Stimulated activated naive CD8-positive, alpha-beta T cell treated with anti-CD3 and anti-CD28 coated beads, Interleukin-15, Interleukin-2, amounts not matched to agents 100 U/mL and 50 U/mL, for 24 hours (primary cell): ENCODE data around the gene NAA60.
"Not testable (repeated sequence)": the region's sequence is repeated elsewhere in the genome, so short reads cannot be mapped to it uniquely, and the experiment has no call there.

Experiments
- ATAC-seq: fragments of 150-1000 bp; cut with Tn5 transposase; one replicate; pipeline ENCODE4 v1.10.0; 2021
- DNase-seq: peaks from one replicate; pipeline ENCODE4 v3.0.0; 2021

Gene NAA60

GRCh38 chr16:3511286-3512180, 68.1 kb downstream of the NAA60 start:
- no peak for ATAC-seq
- no peak for DNase-seq

- ATAC-seq (peak; percentile 42), DNase-seq (no peak)
Measured at GRCh38 chr16:3513892-3514583, 70.6 kb downstream of the NAA60 start.

- DNase-seq (no peak), ATAC-seq (no peak)
Measured at GRCh38 chr16:3514621-3515020, 71.1 kb downstream of the NAA60 start.

GRCh38 chr16:3515897-3516296, 72.4 kb downstream of the NAA60 start:
- ATAC-seq, result no peak
- no peak for DNase-seq

GRCh38 chr16:3518292-3518985, 75.0 kb downstream of the NAA60 start:
- ATAC-seq, result no peak
- DNase-seq, result no peak

- DNase-seq (no peak), ATAC-seq (no peak)
Measured at GRCh38 chr16:3518986-3519348, 75.5 kb downstream of the NAA60 start.

GRCh38 chr16:3519581-3519980, 76.1 kb downstream of the NAA60 start:
- ATAC-seq (no peak), DNase-seq (no peak)

- ATAC-seq (no peak), DNase-seq (no peak)
Measured at GRCh38 chr16:3520413-3520812, 76.9 kb downstream of the NAA60 start.

GRCh38 chr16:3520841-3521240, 77.4 kb downstream of the NAA60 start:
- no peak for DNase-seq
- ATAC-seq, result no peak

- DNase-seq (no peak), ATAC-seq (no peak)
Measured at GRCh38 chr16:3523281-3523680, 79.8 kb downstream of the NAA60 start.

GRCh38 chr16:3525951-3526350, 82.5 kb downstream of the NAA60 start:
- no peak for DNase-seq
- ATAC-seq, result no peak

- ATAC-seq, result not testable (repeated sequence)
- DNase-seq, result peak; percentile 78
Measured at GRCh38 chr16:3527216-3527829, 83.8 kb downstream of the NAA60 start.

GRCh38 chr16:3528406-3528805, 84.9 kb downstream of the NAA60 start:
- ATAC-seq, result no peak
- DNase-seq, result no peak

- ATAC-seq, result no peak
Measured at GRCh38 chr16:3529175-3529574, 85.7 kb downstream of the NAA60 start.

GRCh38 chr16:3530371-3530914, 87.0 kb downstream of the NAA60 start:
- ATAC-seq (no peak), DNase-seq (no peak)

More at GRCh38 chr16:3529175-3529574, 85.7 kb downstream of the NAA60 start:
- DNase-seq, result no peak

GRCh38 chr16:3532741-3533140, 89.3 kb downstream of the NAA60 start:
- no peak for ATAC-seq
- DNase-seq, result no peak

GRCh38 chr16:3534126-3534525, 90.6 kb downstream of the NAA60 start:
- DNase-seq, result no peak
- no peak for ATAC-seq

- DNase-seq, result no peak
- ATAC-seq, result no peak
Measured at GRCh38 chr16:3536271-3536731, 92.8 kb downstream of the NAA60 start.
